IMR-90 (cell line): Measurements from ENCODE around the gene RAB43. TPM values are rescaled to one million over a fixed set of nuclear protein-coding genes. Genes with fewer than 3 reads are reported as not detected.
A peak's percentile ranks its signal among the peaks of the same experiment; 100 is the strongest.

ENCODE experiments used
- ATAC-seq: fragments of 200-7000 bp; cut with Tn5 transposase; 2 replicates; pipeline ENCODE4 v1.9.1; 2020; ENCODE audit warnings: low read depth, mild to moderate bottlenecking, moderate library complexity
- BruUV-seq: library from RNA; stranded (reverse); fragments of 400-500 nt; replicated peaks from 2 replicates; lab custom pipeline; 2021; lab: Mats Ljungman, UMichigan
- CTCF ChIA-PET: fragments of 300-600 bp; formaldehyde crosslinking; extraction: SDS; loops from one replicate; lab custom pipeline; 2021; ENCODE audit warnings: antibody characterized with exemption; lab: Yijun Ruan, JAX
- POLR2A ChIA-PET: fragments of 300-600 bp; sonication (Branson Sonifier 250); formaldehyde crosslinking; loops from one replicate; lab custom pipeline; 2022; ENCODE audit warnings: antibody characterized with exemption; ENCODE audit not compliant: unreplicated experiment; lab: Charles Lee
- DNase-seq: peaks from one replicate; pipeline ENCODE4 v3.0.0; 2013
- H2AFZ ChIP-seq: replicated peaks from 2 replicates; pipeline ENCODE3; 2013; ENCODE audit warnings: low read length, mild to moderate bottlenecking; ENCODE audit not compliant: poor library complexity
- H2AK5ac ChIP-seq: 2 replicates; pipeline ENCODE4 v1.6.1; 2013; ENCODE audit warnings: low read depth, low read length, inconsistent platforms
- H2AK9ac ChIP-seq: replicated peaks from 2 replicates; pipeline ENCODE3; 2013; ENCODE audit warnings: mild to moderate bottlenecking, low read depth, low read length, moderate library complexity; ENCODE audit not compliant: poor library complexity
- H2BK120ac ChIP-seq: 2 replicates; pipeline ENCODE4 v1.6.1; 2013; ENCODE audit warnings: low read depth, low read length, inconsistent platforms
- H2BK15ac ChIP-seq: 3 replicates; pipeline ENCODE4 v1.6.1; 2013; ENCODE audit warnings: low read depth, low read length, inconsistent platforms
- H2BK20ac ChIP-seq: 2 replicates; pipeline ENCODE4 v1.6.1; 2013; ENCODE audit warnings: low read depth, mild to moderate bottlenecking, inconsistent platforms, low read length, moderate library complexity
- H2BK5ac ChIP-seq: 2 replicates; pipeline ENCODE4 v1.6.1; 2013; ENCODE audit warnings: mild to moderate bottlenecking, low read depth, low read length, inconsistent platforms; ENCODE audit not compliant: poor library complexity, severe bottlenecking
- H3K14ac ChIP-seq: replicated peaks from 2 replicates; pipeline ENCODE4 v1.6.1; 2013; ENCODE audit warnings: low read depth, low read length, inconsistent platforms
- H3K18ac ChIP-seq: 2 replicates; pipeline ENCODE4 v1.6.1; 2013; ENCODE audit warnings: low read depth, low read length, control low read depth
- H3K23ac ChIP-seq: 2 replicates; pipeline ENCODE4 v1.6.1; 2013; ENCODE audit warnings: low read depth, low read length, inconsistent platforms
- H3K27ac ChIP-seq: 2 replicates; pipeline ENCODE4 v1.5.1; 2013; ENCODE audit warnings: mild to moderate bottlenecking, control low read depth, low read length; ENCODE audit not compliant: insufficient read depth
- H3K27me3 ChIP-seq: 2 replicates; pipeline ENCODE4 v1.6.1; 2013; ENCODE audit warnings: low read length; ENCODE audit not compliant: control insufficient read depth, insufficient read depth
- H3K36me3 ChIP-seq: 2 replicates; pipeline ENCODE4 v1.6.1; 2013; ENCODE audit warnings: low read length, mixed read lengths; ENCODE audit not compliant: control insufficient read depth, insufficient read depth
- H3K4ac ChIP-seq: 2 replicates; pipeline ENCODE4 v1.6.1; 2013; ENCODE audit warnings: low read depth, low read length, inconsistent platforms
- H3K4me1 ChIP-seq: 2 replicates; pipeline ENCODE4 v1.6.1; 2013; ENCODE audit warnings: low read length, mixed read lengths; ENCODE audit not compliant: control insufficient read depth, insufficient read depth
- H3K4me2 ChIP-seq: 2 replicates; pipeline ENCODE4 v1.6.1; 2013; ENCODE audit warnings: low read depth, mild to moderate bottlenecking, control low read depth, low read length, moderate library complexity
- H3K4me3 ChIP-seq: 2 replicates; pipeline ENCODE4 v1.5.1; 2013; ENCODE audit warnings: low read depth, mild to moderate bottlenecking, control low read depth, low read length, moderate library complexity; ENCODE audit not compliant: insufficient read depth
- H3K56ac ChIP-seq: 2 replicates; pipeline ENCODE4 v1.6.1; 2013; ENCODE audit warnings: low read length, inconsistent platforms; ENCODE audit not compliant: insufficient read depth; ENCODE audit errors: extremely low read depth
- H3K79me1 ChIP-seq, 2 experiments: 2 replicates each; pipeline ENCODE4 v1.6.1; 2013; ENCODE audit warnings: low read length in 2 of 2, inconsistent platforms in 1 of 2, low read depth in 1 of 2
- H3K9ac ChIP-seq: 2 replicates; pipeline ENCODE4 v1.6.1; 2013; ENCODE audit warnings: low read depth, low read length, control low read depth
- H3K9me1 ChIP-seq: 2 replicates; pipeline ENCODE4 v1.6.1; 2013; ENCODE audit warnings: low read length, inconsistent platforms; ENCODE audit not compliant: insufficient read depth
- H3K9me3 ChIP-seq: 2 replicates; pipeline ENCODE4 v1.6.1; 2013; ENCODE audit warnings: low read length; ENCODE audit not compliant: control insufficient read depth, insufficient read depth
- H4K20me1 ChIP-seq: 2 replicates; pipeline ENCODE4 v1.6.1; 2013; ENCODE audit warnings: low read length, inconsistent platforms; ENCODE audit not compliant: insufficient read depth
- H4K5ac ChIP-seq: 2 replicates; pipeline ENCODE4 v1.6.1; 2013; ENCODE audit warnings: mild to moderate bottlenecking, low read depth, low read length, control low read depth
- H4K8ac ChIP-seq, 2 experiments: 2 replicates each; pipeline ENCODE4 v1.6.1; 2013; ENCODE audit warnings: low read depth in 2 of 2, low read length in 2 of 2, control low read depth in 1 of 2, inconsistent platforms in 1 of 2
- H4K91ac ChIP-seq: 2 replicates; pipeline ENCODE4 v1.6.1; 2013; ENCODE audit warnings: low read depth, low read length, inconsistent platforms; ENCODE audit not compliant: insufficient read depth
- BHLHE40 ChIP-seq: fragments of 150-350 bp; IDR thresholded peaks from 2 replicates; pipeline ENCODE4 v1.6.1; 2016; ENCODE audit warnings: mild to moderate bottlenecking, low read depth, low read length
- CEBPB ChIP-seq: IDR thresholded peaks from 2 replicates; pipeline ENCODE4 v1.6.1; 2012; ENCODE audit warnings: low read depth, low read length, improper control_type of control experiment
- CHD1 ChIP-seq: IDR thresholded peaks from 2 replicates; pipeline ENCODE4 v1.6.1; 2012; ENCODE audit warnings: low read depth, low read length, improper control_type of control experiment
- CTCF ChIP-seq: conservative IDR thresholded peaks from 2 replicates; pipeline ENCODE4 v1.5.1; 2012; ENCODE audit warnings: mild to moderate bottlenecking, low read depth, low read length, improper control_type of control experiment
- ELK1 ChIP-seq: fragments of 150-350 bp; IDR thresholded peaks from 2 replicates; pipeline ENCODE4 v1.6.1; 2016; ENCODE audit warnings: low read depth, mild to moderate bottlenecking, low read length, moderate library complexity, borderline replicate concordance
- FOS ChIP-seq: fragments of 150-350 bp; IDR thresholded peaks from 2 replicates; pipeline ENCODE4 v1.6.1; 2016; ENCODE audit warnings: low read depth, low read length
- MAFK ChIP-seq: IDR thresholded peaks from 2 replicates; pipeline ENCODE4 v1.6.1; 2012; ENCODE audit warnings: low read depth, low read length, improper control_type of control experiment
- MAZ ChIP-seq: IDR thresholded peaks from 2 replicates; pipeline ENCODE4 v1.6.1; 2012; ENCODE audit warnings: low read depth, mild to moderate bottlenecking, low read length, improper control_type of control experiment, moderate library complexity, borderline replicate concordance
- MXI1 ChIP-seq: IDR thresholded peaks from 2 replicates; pipeline ENCODE4 v1.6.1; 2012; ENCODE audit warnings: low read depth, mild to moderate bottlenecking, low read length, moderate library complexity, borderline replicate concordance
- NFE2L2 ChIP-seq: fragments of 150-350 bp; IDR thresholded peaks from 2 replicates; pipeline ENCODE4 v1.6.1; 2016; ENCODE audit warnings: low read depth, mild to moderate bottlenecking, low read length
- POLR2A ChIP-seq: IDR thresholded peaks from 2 replicates; pipeline ENCODE4 v1.6.1; 2012; ENCODE audit warnings: mild to moderate bottlenecking, low read depth, low read length
- RCOR1 ChIP-seq: IDR thresholded peaks from 2 replicates; pipeline ENCODE4 v1.6.1; 2012; ENCODE audit warnings: mild to moderate bottlenecking, low read length, improper control_type of control experiment; ENCODE audit not compliant: insufficient replicate concordance
- RFX5 ChIP-seq: IDR thresholded peaks from 2 replicates; pipeline ENCODE4 v1.8.0; 2012; ENCODE audit warnings: low read depth, mild to moderate bottlenecking, low read length, moderate library complexity
- SMC3 ChIP-seq: fragments of 150-350 bp; IDR thresholded peaks from 2 replicates; pipeline ENCODE4 v1.6.1; 2016; ENCODE audit warnings: low read depth, mild to moderate bottlenecking, antibody characterized with exemption, low read length, moderate library complexity
- USF2 ChIP-seq: fragments of 150-350 bp; IDR thresholded peaks from 2 replicates; pipeline ENCODE4 v1.6.1; 2017; ENCODE audit warnings: mild to moderate bottlenecking, antibody characterized with exemption, low read length, low read depth
- WGBS, 2 experiments: methylation state at CpG; one replicate each; pipeline versions ENCODE4 v1.1.5 to v1.1.7; 2013; ENCODE audit warnings: missing lambda C conversion rate in 2 of 2; ENCODE audit not compliant: insufficient read length in 1 of 2; ENCODE audit errors: extremely low coverage in 2 of 2; 5-methylcytosine and 5-hydroxymethylcytosine counted together
- dilution Hi-C: fragments of 300-500 bp; cut with HindIII; formaldehyde crosslinking; loops from one replicate; pipeline ENCODE4 v1.14.3; 2018; ENCODE audit warnings: low sequenced_read_pairs; ENCODE audit not compliant: unreplicated experiment
- in situ Hi-C: fragments of 300-500 bp; cut with MboI; formaldehyde crosslinking; loops from 3 replicates; pipeline ENCODE4 v1.14.3; 2019; ENCODE audit warnings: low sequenced_read_pairs, inconsistent platforms, mixed read lengths
- intact Hi-C: fragments of 100-400 bp; cut with micrococcal nuclease; formaldehyde crosslinking; loops from 2 replicates; pipeline ENCODE4 v1.10.0; 2022
- polyA plus RNA-seq, 3 experiments: library from polyadenylated mRNA; depleted of rRNA; stranded (reverse); fragments of >200 nt; gene quantifications; 2 replicates each; pipeline ENCODE4 v1.2.3, GENCODE V29; 2012; ENCODE audit warnings: low replicate concordance in 1 of 3
- total RNA-seq: library from RNA; depleted of rRNA; stranded (reverse); fragments of >200 nt; gene quantifications from 2 replicates; pipeline ENCODE4 v1.2.3, GENCODE V29; 2012

The RAB43 gene
- total and polyA plus RNA-seq, 2 of the 4 experiments (the other 2 are of a cell fraction) = 9.9 to 14.0 TPM

GRCh38 chr3:129122412-129123011, 908 bp upstream of the RAB43 start:
- peak overlapping the region; percentile 78 for H2AFZ ChIP-seq
- ATAC-seq = no peak
- in situ Hi-C loops = no loop called here

More at GRCh38 chr3:129122412-129123011, 908 bp upstream of the RAB43 start:
- H4K5ac ChIP-seq = no peak overlapping the region
- H3K23ac ChIP-seq = no peak overlapping the region
- H3K9ac ChIP-seq = no peak overlapping the region
- H3K36me3 ChIP-seq = peaks cover 5% of the 10 kb centered on the region
- no peak overlapping the region for H3K56ac ChIP-seq
- 39% methylated on average over 12 of the region's 18 CpGs; no CpG with 5 or more reads in 1 of the 2 experiments for WGBS, 2 experiments
- BruUV-seq = no TSS peak
- no peaks in the 10 kb centered on the region for H3K27me3 ChIP-seq
- no peak overlapping the region for H3K4me2 ChIP-seq
- no peak overlapping the region for H2AK5ac ChIP-seq
- H4K8ac ChIP-seq = no peak overlapping the region; a peak in 1 of 4 replicates
- H2BK20ac ChIP-seq = peak overlapping the region; percentile 91; the same call in 1 of the 2 replicates
- H3K4me1 ChIP-seq = peaks cover 25% of the 10 kb centered on the region
- H3K79me1 ChIP-seq = peaks cover 12 to 34% of the 10 kb centered on the region in 2 experiments
- H3K18ac ChIP-seq = no peak overlapping the region
- no peak overlapping the region; the same call in 1 of the 2 replicates for H4K91ac ChIP-seq
- DNase-seq = no peak
- no peaks in the 10 kb centered on the region for H3K9me3 ChIP-seq
- intact Hi-C loops = loop anchor here (2.0 kb wide), 1 partner anchor 126 kb away; the partner anchor contains the start of gene COPG1
- H2BK5ac ChIP-seq = no peak overlapping the region
- no peak overlapping the region for H2BK120ac ChIP-seq
- H3K27ac ChIP-seq = no peak overlapping the region; the same call in 1 of the 2 replicates
- POLR2A ChIA-PET = no interaction called here
- peak overlapping the region; percentile 74 for H2AK9ac ChIP-seq
- H3K4me3 ChIP-seq = no peak overlapping the region
- no peak overlapping the region for H3K14ac ChIP-seq
- H2BK15ac ChIP-seq = peak overlapping the region; percentile 63; the same call in 1 of the 3 replicates
- H3K4ac ChIP-seq = peak overlapping the region; percentile 79; the same call in 1 of the 2 replicates
- TF ChIP-seq FOS (no peak), ELK1 (no peak), NFE2L2 (no peak), MXI1 (no peak), CTCF (no peak), USF2 (no peak), BHLHE40 (no peak), CHD1 (no peak), MAZ (no peak), CEBPB (no peak), RFX5 (no peak), POLR2A (no peak), SMC3 (no peak), MAFK (no peak), RCOR1 (no peak)
- H4K20me1 ChIP-seq = peaks cover 32% of the 10 kb centered on the region
- CTCF ChIA-PET = interaction anchor here (0.6 kb wide), 1 partner anchor 17 kb away, joined by 3 read pairs; no protein-coding TSS in a partner anchor
- peaks cover 23% of the 10 kb centered on the region for H3K9me1 ChIP-seq
- dilution Hi-C loops = no loop called here
